ENCODE data around the gene C16orf92.

The C16orf92 gene

DNA sequence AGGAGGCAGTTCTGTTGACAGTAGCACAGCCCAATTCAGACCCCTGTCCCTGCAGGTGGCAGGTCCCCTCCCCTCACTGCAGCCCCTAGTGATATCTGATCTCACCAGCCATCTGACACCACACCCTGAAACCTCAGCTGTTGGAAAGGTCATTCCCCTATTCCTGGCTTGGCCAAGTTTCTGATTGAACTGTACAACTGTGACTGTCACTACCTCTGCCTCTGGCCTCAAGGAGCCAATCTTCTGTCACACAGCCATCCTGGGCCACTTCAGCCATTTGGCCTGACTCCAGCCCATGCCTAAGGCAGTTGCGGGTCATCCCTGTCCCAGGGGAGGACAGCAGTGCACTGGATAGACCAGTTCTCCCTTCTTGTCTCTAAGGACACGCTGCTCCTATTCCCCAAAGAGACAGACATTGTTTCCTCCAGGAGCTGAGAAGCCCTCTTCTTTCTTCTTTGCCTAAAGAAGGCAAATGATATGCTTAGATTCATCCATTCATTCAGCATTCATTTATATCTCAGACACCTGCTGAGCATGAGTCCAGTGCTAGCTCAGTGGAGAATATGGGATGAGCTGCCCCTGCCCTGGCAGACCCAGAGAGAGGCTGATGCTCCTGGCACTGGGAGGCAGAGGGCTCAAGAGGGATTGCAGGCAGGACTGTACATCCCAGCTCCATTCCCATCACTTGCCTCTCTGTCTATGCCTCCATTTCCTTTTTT, 38.0 kb downstream of the C16orf92 start:
- DNase-seq (ENCODE audit: low spot score) = no peak

DNA sequence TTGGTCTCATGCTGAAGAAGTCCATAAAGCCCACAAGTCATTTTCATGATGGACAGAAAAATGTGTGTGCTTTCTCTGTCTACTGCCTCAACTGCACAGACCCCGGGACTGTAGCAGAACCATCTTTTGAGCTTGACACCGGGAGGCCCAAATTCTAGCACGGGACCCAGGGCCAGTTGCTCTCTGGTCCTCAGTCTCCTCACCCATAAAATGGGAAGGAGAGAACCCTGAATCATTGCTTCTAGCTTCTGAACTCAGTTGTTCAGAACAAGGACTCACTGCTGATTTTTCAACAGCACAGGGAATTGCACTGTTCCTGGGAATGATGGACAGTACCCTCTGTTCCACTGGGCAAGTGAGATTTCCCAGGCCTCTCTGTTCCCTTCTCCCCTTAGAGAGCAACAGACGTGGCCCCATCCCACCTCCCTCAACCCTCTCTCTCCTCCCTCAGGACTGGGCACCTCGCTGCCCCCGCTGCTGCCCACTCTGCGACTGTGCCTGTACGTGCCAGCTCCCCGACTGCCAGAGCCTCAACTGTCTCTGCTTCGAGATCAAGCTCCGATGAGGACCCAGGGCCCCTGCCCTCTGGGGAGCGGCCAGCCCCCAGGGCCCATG, 40.4 kb downstream of the C16orf92 start:
- no peak for DNase-seq (ENCODE audit: low spot score)

DNA sequence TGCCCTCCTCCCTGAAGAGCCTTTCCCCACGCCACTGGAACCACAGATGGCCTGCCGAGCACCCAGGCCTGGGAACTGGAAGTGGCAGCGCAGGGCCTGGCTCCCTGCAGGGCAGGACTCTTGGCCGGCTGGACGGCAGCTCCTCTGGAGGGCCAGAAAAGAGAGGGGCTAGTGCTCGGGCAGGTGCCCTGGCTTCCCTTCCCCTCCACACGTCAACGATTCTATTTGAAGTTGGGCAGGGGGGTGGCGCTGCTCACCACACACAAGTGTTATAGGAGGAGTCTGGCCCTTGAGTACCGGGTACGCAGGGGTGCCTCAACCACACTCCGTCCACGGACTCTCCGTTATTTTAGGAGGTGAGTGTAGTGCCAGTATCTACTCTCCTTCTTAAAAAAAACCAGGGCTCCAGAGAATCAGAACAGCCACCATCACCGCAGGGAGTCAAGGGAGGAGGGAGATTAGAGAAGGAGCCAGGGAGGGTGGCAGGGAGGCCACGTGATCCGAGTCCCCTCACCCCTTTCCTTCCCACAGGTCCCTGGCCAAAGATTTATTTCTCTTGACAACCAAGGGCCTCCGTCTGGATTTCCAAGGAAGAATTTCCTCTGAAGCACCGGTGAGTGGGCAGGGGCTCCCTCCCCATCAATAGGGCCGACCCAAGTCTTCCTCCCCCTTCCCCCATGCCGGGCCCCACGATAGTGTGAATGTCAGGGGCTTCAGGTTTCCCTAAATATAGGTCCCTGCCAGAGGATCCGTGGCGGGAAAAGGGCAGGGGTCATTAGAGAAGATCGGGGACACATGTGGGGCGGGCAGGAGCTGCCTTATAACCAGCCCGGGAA, 41.1 kb downstream of the C16orf92 start:
- DNase-seq (ENCODE audit: low spot score) = peak; percentile 64

DNA sequence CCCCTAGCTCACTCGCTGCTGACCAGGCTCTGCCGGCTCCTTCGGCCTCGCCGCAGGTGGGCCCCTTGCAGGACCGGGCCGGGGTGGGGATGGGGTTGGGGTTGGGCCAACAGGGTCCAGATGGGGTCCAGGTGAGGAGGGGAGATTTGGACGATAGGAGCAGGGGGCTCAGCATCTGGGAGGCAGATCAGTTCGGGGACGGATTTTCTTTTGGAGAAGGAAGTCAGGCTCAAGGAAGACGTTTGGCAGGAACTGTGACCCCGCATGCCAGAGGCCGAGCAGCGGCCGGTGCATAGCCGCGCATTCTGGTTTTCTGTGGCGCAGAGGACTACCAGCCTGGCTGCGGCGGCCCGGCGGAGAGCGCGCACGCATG, 41.7 kb downstream of the C16orf92 start:
- DNase-seq (ENCODE audit: low spot score) = no peak

DNA sequence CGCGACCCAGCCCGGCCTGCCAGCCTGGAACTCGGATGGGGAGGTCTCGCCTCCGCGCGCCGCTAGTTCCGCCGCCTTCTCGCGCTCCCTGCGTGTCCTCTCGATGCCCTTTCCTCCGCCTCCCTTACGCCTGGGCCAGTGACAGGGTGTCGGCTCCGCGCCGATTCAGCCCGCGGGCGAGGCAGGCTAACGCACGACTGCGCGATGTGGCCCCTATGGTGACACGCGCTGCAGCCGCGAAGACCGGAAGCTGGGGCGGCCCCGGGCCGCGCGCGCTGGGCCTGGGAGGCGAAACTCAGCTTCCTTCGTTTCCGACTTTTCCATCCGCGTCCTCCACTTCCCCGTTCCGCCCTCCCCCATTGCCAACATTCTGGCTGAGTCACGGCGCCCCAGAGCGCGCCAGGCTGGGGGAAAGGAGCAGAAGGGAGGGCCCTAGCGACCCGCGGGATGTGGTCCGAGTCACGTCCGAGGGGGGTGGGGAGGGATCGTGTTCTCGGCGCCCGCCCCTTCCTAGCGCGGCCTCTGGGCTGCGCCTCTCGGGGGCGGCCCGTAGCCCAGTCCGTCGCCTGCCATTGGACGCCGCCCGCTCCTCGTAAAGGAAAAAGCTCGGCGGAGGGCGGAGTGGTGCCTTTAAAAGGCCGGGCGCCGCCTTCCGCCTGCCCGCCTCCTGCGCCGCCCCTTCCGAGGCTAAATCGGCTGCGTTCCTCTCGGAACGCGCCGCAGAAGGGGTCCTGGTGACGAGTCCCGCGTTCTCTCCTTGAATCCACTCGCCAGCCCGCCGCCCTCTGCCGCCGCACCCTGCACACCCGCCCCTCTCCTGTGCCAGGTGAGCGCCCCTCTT, 42.3 kb downstream of the C16orf92 start, which contains the start of gene ALDOA:
TSS of gene ALDOA (plus strand) at position 659 of the 841 bp plus-strand sequence. CDS start 1,138 bp downstream, outside the sequence.
- DNase-seq (ENCODE audit: low spot score) = peak; percentile 97

DNA sequence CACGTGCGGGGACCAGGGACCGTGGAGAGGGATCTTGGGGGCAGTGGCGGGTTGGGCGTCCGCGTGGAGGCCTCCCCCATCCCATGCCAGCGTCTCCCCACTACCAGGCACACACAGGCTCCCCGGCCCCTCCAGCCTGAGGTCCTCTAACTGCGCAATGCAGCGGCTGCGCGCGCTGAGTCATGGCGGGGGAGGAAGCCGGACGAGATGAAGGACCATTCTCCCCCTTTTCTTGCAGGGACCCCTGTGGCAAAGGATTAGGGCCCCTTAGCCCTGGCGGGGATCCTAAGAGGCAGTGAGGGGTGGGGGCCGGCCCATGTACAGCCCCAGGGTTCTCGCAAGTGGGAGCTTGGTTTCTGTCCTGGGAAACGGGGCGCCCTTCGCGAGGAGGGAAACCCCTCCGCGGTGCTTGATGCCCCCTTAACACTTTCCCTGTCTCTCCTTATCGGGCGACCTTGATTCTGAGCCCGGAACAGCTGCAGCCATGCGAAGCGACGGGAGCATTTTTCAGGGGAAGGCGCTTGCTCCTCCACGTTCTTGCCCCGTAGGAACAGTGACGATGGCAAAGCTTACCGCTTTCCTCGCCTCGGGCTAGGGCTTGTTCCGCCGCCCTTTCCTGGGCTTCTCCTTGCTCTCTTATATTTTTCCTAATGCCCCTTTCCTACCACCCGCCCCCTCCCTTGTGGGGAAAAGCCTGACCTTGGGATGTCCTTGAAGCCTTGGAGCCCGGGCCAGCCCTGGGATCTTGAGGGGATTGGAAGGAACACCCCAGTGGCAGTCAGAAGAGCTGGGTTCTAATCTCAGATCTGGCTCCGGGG, 43.2 kb downstream of the C16orf92 start:
- no peak for DNase-seq (ENCODE audit: low spot score)

DNA sequence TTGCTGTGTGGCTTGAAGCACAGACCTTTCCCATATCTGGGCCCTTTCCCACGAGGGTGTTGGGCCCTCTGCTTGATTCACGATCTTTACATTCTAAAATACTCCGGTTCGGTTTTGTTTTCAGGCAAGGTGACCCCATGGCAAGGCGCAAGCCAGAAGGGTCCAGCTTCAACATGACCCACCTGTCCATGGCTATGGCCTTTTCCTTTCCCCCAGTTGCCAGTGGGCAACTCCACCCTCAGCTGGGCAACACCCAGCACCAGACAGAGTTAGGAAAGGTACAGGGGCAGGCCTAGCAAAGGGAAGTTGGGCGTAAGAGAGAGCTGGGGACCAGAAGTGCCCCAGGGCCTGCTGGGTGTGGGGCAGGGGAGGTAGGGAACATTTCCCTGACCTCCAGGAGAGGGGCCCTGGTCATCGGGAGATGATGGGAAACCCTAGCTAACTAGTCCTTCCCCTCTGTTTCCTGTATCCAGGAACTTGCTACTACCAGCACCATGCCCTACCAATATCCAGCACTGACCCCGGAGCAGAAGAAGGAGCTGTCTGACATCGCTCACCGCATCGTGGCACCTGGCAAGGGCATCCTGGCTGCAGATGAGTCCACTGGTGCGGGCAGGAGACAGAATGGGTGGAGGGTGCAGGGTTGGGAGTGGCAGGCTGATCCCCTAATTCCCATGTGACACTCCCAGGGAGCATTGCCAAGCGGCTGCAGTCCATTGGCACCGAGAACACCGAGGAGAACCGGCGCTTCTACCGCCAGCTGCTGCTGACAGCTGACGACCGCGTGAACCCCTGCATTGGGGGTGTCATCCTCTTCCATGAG, 44.0 kb downstream of the C16orf92 start:
- no peak for DNase-seq (ENCODE audit: low spot score)

DNA sequence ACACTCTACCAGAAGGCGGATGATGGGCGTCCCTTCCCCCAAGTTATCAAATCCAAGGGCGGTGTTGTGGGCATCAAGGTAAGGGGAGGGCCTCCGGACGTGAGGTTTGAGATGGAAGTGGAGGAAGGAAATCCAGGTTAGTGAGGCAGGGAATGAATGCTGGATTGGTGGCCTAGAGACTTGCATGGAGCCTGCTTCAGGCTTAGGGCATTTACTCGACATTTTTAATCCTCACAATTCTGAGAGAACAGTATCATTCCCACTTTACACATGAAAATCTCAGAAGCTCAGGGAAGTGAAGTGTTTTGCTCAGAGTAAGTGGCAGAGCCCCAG, 44.6 kb downstream of the C16orf92 start:
- no peak for DNase-seq (ENCODE audit: low spot score)

DNA sequence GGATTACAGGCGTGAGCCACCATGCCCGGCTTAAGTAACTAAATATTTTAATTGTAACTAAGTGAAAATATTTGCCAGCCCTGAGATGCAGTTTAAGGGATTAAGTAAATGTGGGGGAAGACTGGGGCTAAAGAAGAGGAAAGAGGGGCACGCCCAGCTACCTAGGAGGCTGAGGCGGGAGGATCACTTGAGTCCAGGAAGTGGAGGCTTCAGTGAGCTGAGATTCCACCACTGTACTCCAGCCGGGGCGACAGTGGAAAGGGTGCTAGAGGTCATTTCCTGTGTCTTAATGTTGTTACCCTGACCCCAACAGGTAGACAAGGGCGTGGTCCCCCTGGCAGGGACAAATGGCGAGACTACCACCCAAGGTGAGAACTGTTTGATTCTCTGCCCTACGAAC, 45.3 kb downstream of the C16orf92 start:
- DNase-seq (ENCODE audit: low spot score) = no peak

DNA sequence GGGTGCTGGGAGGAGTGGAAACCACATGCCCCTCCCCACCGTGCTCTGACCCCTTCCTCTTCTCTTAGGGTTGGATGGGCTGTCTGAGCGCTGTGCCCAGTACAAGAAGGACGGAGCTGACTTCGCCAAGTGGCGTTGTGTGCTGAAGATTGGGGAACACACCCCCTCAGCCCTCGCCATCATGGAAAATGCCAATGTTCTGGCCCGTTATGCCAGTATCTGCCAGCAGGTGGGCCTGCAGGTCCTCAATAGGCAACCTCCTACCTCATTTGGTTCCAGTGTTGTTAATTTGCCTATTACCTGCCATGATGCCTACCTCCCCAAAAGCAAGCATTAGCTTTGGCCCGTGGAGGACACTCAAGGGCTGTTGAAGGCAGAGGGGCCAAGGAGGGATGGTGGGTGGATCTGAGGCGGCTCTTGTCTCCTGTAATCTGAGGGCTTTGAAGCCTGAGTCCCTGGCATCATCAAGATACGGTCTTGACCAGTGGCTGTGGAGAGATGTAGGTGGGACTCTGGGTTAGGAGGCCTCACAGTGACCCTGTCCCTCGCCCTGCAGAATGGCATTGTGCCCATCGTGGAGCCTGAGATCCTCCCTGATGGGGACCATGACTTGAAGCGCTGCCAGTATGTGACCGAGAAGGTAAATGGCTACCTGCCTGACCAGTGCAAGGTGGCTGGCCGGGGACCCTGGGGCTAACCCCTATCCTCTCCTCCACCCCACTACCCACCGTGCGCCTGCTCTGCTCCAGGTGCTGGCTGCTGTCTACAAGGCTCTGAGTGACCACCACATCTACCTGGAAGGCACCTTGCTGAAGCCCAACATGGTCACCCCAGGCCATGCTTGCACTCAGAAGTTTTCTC, 46.0 kb downstream of the C16orf92 start:
- no peak for DNase-seq (ENCODE audit: low spot score)

DNA sequence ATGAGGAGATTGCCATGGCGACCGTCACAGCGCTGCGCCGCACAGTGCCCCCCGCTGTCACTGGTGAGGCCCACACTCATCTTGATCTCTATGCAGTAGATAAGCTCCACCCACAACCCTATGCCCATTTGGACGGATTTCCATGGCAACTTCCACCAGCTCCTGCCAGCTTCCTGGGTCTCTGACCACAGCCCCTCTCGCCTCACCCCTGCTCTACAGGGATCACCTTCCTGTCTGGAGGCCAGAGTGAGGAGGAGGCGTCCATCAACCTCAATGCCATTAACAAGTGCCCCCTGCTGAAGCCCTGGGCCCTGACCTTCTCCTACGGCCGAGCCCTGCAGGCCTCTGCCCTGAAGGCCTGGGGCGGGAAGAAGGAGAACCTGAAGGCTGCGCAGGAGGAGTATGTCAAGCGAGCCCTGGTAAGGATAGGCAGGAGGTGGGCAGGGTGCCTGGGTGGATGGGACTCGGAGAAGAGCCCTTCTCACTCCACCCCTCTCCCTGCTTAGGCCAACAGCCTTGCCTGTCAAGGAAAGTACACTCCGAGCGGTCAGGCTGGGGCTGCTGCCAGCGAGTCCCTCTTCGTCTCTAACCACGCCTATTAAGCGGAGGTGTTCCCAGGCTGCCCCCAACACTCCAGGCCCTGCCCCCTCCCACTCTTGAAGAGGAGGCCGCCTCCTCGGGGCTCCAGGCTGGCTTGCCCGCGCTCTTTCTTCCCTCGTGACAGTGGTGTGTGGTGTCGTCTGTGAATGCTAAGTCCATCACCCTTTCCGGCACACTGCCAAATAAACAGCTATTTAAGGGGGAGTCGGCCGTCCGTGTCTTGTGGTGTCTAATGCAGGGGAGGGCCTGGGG, 46.8 kb downstream of the C16orf92 start:
- no peak for DNase-seq (ENCODE audit: low spot score)

DNA sequence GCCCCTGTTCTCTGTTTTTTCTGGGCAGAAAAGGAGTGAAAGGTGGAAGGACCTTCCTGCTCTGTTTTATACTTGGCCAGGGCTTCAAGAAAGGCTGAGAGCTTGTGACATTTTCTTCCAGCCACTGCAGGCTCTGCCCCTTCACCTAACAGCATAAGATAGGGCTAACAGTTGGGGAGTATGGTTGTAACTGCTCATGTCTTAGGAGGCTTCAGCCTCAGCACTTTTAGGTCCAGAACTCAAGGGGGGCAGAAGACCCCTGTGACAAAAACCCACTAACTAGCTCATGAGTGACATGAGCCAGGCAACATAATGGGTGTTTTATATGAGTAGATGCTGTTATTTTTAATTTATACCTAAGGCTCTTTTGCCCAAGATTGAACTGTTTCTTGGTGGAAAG, 47.5 kb downstream of the C16orf92 start:
- no peak for DNase-seq (ENCODE audit: low spot score)
